ENCODE results near the gene SYNE4.

Gene SYNE4

DNA sequence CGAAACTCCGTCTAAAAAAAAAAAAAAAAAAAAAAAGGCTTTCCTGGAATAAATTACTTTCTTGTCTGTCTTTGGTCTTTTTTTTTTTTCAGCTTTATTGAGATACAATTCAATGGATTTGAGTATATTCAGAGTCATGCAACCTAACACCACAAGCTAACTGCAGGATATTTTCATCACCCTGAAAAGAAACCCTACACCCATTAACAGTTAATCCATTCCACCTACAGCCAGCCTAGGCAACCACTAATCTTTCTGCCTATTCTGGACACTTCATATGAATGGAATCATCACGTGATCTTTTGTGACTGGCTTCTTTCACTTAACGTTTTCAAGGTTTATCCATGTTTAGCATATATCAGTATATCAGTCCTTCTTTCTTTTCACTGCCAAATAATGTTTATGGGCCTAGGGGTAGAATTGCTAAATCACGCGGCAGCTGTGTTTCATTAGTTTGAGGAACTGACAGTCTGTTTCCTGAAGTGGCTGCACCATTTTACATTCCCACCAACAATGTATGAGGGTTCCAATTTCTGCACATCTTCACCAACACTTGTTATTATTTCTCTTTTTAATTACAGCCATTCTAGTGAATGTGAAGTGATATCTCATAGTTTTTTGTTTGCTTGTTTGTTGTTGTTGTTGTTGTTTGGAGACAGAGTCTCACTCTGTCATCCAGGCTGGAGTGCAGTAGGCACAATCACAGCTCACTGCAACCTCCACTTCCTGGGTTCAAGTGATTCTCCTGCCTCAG, 52.6 kb downstream of the SYNE4 start:
- DNase-seq (ENCODE audit: low read depth): no peak
- H3K4me3 ChIP-seq (ENCODE audit: low read depth, low read length): no peak overlapping the region
- TF ChIP-seq, protein P1, sequence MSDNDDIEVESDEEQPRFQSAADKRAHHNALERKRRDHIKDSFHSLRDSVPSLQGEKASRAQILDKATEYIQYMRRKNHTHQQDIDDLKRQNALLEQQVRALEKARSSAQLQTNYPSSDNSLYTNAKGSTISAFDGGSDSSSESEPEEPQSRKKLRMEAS (IDR thresholded peaks at IDR 0.05; ENCODE audit: low read depth, low read length): no peak
- no peak for TF ChIP-seq MYC (IDR thresholded peaks at IDR 0.05; ENCODE audit: low read depth, low read length)
- TF ChIP-seq, protein P2, sequence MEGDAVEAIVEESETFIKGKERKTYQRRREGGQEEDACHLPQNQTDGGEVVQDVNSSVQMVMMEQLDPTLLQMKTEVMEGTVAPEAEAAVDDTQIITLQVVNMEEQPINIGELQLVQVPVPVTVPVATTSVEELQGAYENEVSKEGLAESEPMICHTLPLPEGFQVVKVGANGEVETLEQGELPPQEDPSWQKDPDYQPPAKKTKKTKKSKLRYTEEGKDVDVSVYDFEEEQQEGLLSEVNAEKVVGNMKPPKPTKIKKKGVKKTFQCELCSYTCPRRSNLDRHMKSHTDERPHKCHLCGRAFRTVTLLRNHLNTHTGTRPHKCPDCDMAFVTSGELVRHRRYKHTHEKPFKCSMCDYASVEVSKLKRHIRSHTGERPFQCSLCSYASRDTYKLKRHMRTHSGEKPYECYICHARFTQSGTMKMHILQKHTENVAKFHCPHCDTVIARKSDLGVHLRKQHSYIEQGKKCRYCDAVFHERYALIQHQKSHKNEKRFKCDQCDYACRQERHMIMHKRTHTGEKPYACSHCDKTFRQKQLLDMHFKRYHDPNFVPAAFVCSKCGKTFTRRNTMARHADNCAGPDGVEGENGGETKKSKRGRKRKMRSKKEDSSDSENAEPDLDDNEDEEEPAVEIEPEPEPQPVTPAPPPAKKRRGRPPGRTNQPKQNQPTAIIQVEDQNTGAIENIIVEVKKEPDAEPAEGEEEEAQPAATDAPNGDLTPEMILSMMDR (IDR thresholded peaks at IDR 0.05; ENCODE audit: low read depth, low read length): no peak
- TF ChIP-seq POLR2A (IDR thresholded peaks at IDR 0.05; ENCODE audit: extremely low read depth, insufficient read length): no peak

Measured in NB4 (cell line).